Right lobe of liver (tissue), 6 donors: ENCODE results near the gene ULBP1. TPM values are rescaled to one million over a fixed set of nuclear protein-coding genes. Genes with fewer than 3 reads are reported as not detected.
"Not testable (repeated sequence)": the region's sequence is repeated elsewhere in the genome, so short reads cannot be mapped to it uniquely, and the experiment has no call there.

Experiments
- ATAC-seq, 4 donors: fragments of 200-7000 bp; cut with Tn5 transposase; one replicate each; pipeline ENCODE4 v1.9.1; 2020; ENCODE audit warnings: mild to moderate bottlenecking in 4 of 4, moderate library complexity in 4 of 4
- DNase-seq, 3 donors: peaks; one replicate each; pipeline ENCODE4 v3.0.0-alpha.2; 2020
- H3K27ac ChIP-seq, 3 donors: fragments of 200-600 bp; one replicate each; pipeline ENCODE4 v1.8.0; 2022
- H3K27me3 ChIP-seq, 2 donors: fragments of 200-600 bp; one replicate each; pipeline ENCODE4 v1.8.0; 2022
- H3K36me3 ChIP-seq, 4 donors: fragments of 200-600 bp; sonication (generic) in 1 of 4; one replicate each; pipeline versions ENCODE4 v1.5.1 to v1.8.0; 2017 to 2022; ENCODE audit warnings: control low read depth in 1 of 4
- H3K4me1 ChIP-seq, 4 donors: fragments of 200-600 bp; sonication (generic) in 1 of 4; one replicate each; pipeline versions ENCODE4 v1.5.1 to v1.8.0; 2017 to 2022; ENCODE audit warnings: control low read depth in 1 of 4
- H3K4me3 ChIP-seq, 3 donors: fragments of 200-600 bp; one replicate each; pipeline ENCODE4 v1.8.0; 2022
- H3K9me3 ChIP-seq, 4 donors: fragments of 200-600 bp; sonication (generic) in 1 of 4; one replicate each; pipeline versions ENCODE4 v1.5.1 to v1.8.0; 2017 to 2022; ENCODE audit warnings: control low read depth in 1 of 4
- POLR2A ChIP-seq: fragments of 450-650 bp; IDR thresholded peaks from one replicate; pipeline ENCODE4 v1.6.1; 2017; ENCODE audit warnings: antibody characterized with exemption, mild to moderate bottlenecking
- WGBS: methylation state at CpG from one replicate; pipeline ENCODE4 v1.1.6; 2018; ENCODE audit warnings: low coverage, low lambda C conversion rate; ENCODE audit not compliant: insufficient coverage; ENCODE audit errors: missing lambda C conversion rate; 5-methylcytosine and 5-hydroxymethylcytosine counted together
- intact Hi-C, 2 donors: fragments of 100-400 bp; cut with DNase I; formaldehyde crosslinking; loops; one replicate each; pipeline versions ENCODE4 v1.11.2 to v1.14.1; 2022
- total RNA-seq, 6 experiments: library from RNA; depleted of rRNA in 2 of 6; stranded (reverse); fragments of >200 nt in 2 of 6; fragmentation: NEBNext Ultra II Directional in 3 of 6; extraction: Animal tissue kit (Norgen Biotek cat#: 25700) in 3 of 6; gene quantifications; one replicate each; pipeline versions ENCODE4 v1.1.0 to v1.2.4, GENCODE V29; 2016 to 2023
- TF ChIP-seq, protein P1 (sequence below), 4 donors: fragments of 200-600 bp in 3 of 4; fragments of 450-650 bp in 1 of 4; IDR thresholded peaks; one replicate each; pipeline versions ENCODE4 v1.5.1 to v1.8.0; 2016 to 2022; ENCODE audit warnings: antibody characterized with exemption in 4 of 4, mild to moderate bottlenecking in 2 of 4
- donor health status: DM: no; HTN: yes; CAD: no.
- donor health status: DM: no; HTN: no; CAD: no.
- donor health status: DM: no; HTN: no; CAD: no.
- donor health status: DM: no; HTN: yes; CAD: no.
- donor health status: DM: no; HTN: yes; CAD: no.

The ULBP1 gene
- total RNA-seq, 6 experiments from 2014 or later: 0.07 to 0.43 (median 0.12) TPM; not detected in 1

GRCh38 chr6:149948011-149948410 is 15.7 kb upstream of the ULBP1 start:
- Histone ChIP-seq H3K27me3 (peaks cover 0 to 13% of the 10 kb centered on the region in 2 donors), H3K4me3 (no peak overlapping the region), H3K4me1 (no peaks in the 10 kb centered on the region), H3K9me3 (no peaks in the 10 kb centered on the region), H3K27ac (no peak overlapping the region), H3K36me3 (no peaks in the 10 kb centered on the region)
- TF ChIP-seq, protein P1, sequence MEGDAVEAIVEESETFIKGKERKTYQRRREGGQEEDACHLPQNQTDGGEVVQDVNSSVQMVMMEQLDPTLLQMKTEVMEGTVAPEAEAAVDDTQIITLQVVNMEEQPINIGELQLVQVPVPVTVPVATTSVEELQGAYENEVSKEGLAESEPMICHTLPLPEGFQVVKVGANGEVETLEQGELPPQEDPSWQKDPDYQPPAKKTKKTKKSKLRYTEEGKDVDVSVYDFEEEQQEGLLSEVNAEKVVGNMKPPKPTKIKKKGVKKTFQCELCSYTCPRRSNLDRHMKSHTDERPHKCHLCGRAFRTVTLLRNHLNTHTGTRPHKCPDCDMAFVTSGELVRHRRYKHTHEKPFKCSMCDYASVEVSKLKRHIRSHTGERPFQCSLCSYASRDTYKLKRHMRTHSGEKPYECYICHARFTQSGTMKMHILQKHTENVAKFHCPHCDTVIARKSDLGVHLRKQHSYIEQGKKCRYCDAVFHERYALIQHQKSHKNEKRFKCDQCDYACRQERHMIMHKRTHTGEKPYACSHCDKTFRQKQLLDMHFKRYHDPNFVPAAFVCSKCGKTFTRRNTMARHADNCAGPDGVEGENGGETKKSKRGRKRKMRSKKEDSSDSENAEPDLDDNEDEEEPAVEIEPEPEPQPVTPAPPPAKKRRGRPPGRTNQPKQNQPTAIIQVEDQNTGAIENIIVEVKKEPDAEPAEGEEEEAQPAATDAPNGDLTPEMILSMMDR (IDR thresholded peaks at IDR 0.05): no peak
- no peak for TF ChIP-seq POLR2A
- DNase-seq (no peak), ATAC-seq (no peak)
- intact Hi-C loops: no loop called here
- WGBS: no CpG with 5 or more reads among the region's 1 CpG

GRCh38 chr6:149948616-149949015 is 15.1 kb upstream of the ULBP1 start:
- no peak for ATAC-seq
- H3K27me3 ChIP-seq: peaks cover 0 to 19% of the 10 kb centered on the region in 2 donors
- no peak for DNase-seq

GRCh38 chr6:149950423-149950822 is 13.3 kb upstream of the ULBP1 start:
- Histone ChIP-seq H3K36me3 (no peaks in the 10 kb centered on the region), H3K4me3 (no peak overlapping the region), H3K27ac (no peak overlapping the region), H3K27me3 (peaks cover 0 to 20% of the 10 kb centered on the region in 2 donors), H3K4me1 (no peaks in the 10 kb centered on the region), H3K9me3 (no peaks in the 10 kb centered on the region)
- DNase-seq: peak in 1 of 3 donors; percentile 61
- 13% methylated on average over 4 of the region's 8 CpGs for WGBS
- TF ChIP-seq, protein P1 (IDR thresholded peaks at IDR 0.05): no peak
- TF ChIP-seq POLR2A: no peak
- peak; percentile 68 to 80 (median 72) for ATAC-seq
- intact Hi-C loops: no loop called here

More at GRCh38 chr6:149948616-149949015, 15.1 kb upstream of the ULBP1 start:
- TF ChIP-seq POLR2A: no peak
- TF ChIP-seq, protein P1 (IDR thresholded peaks at IDR 0.05): no peak
- WGBS: 92% methylated on average over 2 of the region's 5 CpGs
- H3K9me3 ChIP-seq: no peaks in the 10 kb centered on the region
- H3K4me3 ChIP-seq: no peak overlapping the region
- intact Hi-C loops: no loop called here
- H3K4me1 ChIP-seq: no peaks in the 10 kb centered on the region
- no peak overlapping the region for H3K27ac ChIP-seq
- no peaks in the 10 kb centered on the region for H3K36me3 ChIP-seq

DNA sequence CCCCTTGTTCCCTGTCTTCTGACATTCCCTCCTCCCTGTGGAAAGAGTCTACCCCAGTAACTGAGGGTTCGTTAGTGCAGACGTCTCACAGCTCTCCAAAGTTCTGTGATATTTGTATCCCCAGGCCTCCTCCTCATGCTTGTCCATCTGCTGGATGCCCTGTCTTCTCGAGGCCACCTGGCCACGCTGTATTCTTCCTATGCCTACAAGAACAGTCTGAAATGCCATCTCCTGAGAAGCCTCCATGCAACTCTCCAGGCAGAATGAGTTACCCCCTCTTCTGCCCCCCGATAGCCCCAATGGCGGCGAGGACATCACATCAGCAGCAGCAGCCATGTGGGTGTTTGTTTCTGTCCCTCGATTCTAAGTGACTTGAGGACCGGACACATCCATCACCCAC is 12.6 kb upstream of the ULBP1 start:
- TF ChIP-seq, protein P1 (IDR thresholded peaks at IDR 0.05): no peak
- TF ChIP-seq POLR2A: no peak

GRCh38 chr6:149951626-149952025 is 12.1 kb upstream of the ULBP1 start:
- Histone ChIP-seq H3K27me3 (peaks cover 0 to 20% of the 10 kb centered on the region in 2 donors), H3K36me3 (no peaks in the 10 kb centered on the region), H3K27ac (no peak overlapping the region), H3K9me3 (no peaks in the 10 kb centered on the region), H3K4me1 (no peaks in the 10 kb centered on the region), H3K4me3 (no peak overlapping the region)
- no peak for DNase-seq
- intact Hi-C loops: no loop called here
- TF ChIP-seq, protein P1 (IDR thresholded peaks at IDR 0.05): no peak
- no peak for TF ChIP-seq POLR2A
- WGBS: 90% methylated on average over 2 of the region's 3 CpGs
- no peak for ATAC-seq

More for the DNA sequence above, 12.6 kb upstream of the ULBP1 start:
- ATAC-seq (no peak), DNase-seq (no peak)
- intact Hi-C loops: no loop called here
- H3K27ac ChIP-seq: no peak overlapping the region
- H3K27me3 ChIP-seq: peaks cover 0 to 20% of the 10 kb centered on the region in 2 donors
- 83% methylated on average over 7 of the region's 9 CpGs for whole genome bisulfite sequencing
- no peaks in the 10 kb centered on the region for H3K9me3 ChIP-seq
- no peak overlapping the region for H3K4me3 ChIP-seq
- no peaks in the 10 kb centered on the region for H3K36me3 ChIP-seq
- H3K4me1 ChIP-seq: no peaks in the 10 kb centered on the region

DNA sequence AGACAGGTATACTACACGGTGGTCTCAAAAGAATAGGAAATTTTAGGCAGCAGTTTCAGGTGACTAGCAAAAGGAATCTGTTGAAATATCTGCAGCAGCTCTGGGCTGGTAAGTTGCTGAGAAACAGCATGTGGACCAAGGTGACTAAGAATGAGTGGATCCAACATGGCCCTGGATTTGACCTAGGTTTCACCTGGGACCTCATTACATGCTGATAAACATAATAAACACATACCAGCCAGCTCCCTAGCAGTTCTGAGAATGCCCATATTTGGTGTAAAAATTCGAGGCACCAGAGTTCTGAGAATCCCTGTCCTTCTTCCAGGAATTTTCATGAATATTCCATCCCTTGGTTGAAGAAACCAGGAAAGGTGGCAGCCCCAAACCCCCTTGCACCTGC is 10.4 kb upstream of the ULBP1 start:
- H3K27ac ChIP-seq, H3K4me1 ChIP-seq, ATAC-seq, intact Hi-C loops, H3K4me3 ChIP-seq, H3K36me3 ChIP-seq, DNase-seq, H3K9me3 ChIP-seq: not testable (repeated sequence)
- WGBS: 18% methylated on average over 2 of the region's 2 CpGs
- peaks cover 0 to 20% of the 10 kb centered on the region in 2 donors for H3K27me3 ChIP-seq

- ATAC-seq: peak; percentile 57 to 79 (median 70)
- WGBS: 8% methylated on average over 3 of the region's 10 CpGs
- peaks cover 0 to 20% of the 10 kb centered on the region in 2 donors for H3K27me3 ChIP-seq
- H3K27ac ChIP-seq, H3K4me1 ChIP-seq, H3K9me3 ChIP-seq, intact Hi-C loops, DNase-seq, H3K4me3 ChIP-seq, H3K36me3 ChIP-seq: not testable (repeated sequence)
Measured at GRCh38 chr6:149953934-149954327, 9.8 kb upstream of the ULBP1 start.
